AG08396 (cell line): ENCODE results near the gene TTLL9.
A peak's percentile ranks its signal among the peaks of the same experiment; 100 is the strongest.
"Not testable (repeated sequence)": the region's sequence is repeated elsewhere in the genome, so short reads cannot be mapped to it uniquely, and the experiment has no call there.

Source experiments
- DNase-seq: peaks from one replicate; pipeline ENCODE4 v3.0.0; 2012; ENCODE audit warnings: low spot score, mixed read lengths

TTLL9 gene

GRCh38 chr20:31879143-31879987 lies 8.9 kb downstream of the TTLL9 start:
- DNase-seq, result peak; percentile 98

- no peak for DNase-seq
These were observed 11.5 kb downstream of the TTLL9 start for GRCh38 chr20:31881945-31882344.

GRCh38 chr20:31883829-31884228 lies 13.4 kb downstream of the TTLL9 start:
- no peak for DNase-seq

GRCh38 chr20:31890646-31891045 lies 20.2 kb downstream of the TTLL9 start:
- DNase-seq, result no peak

DNA sequence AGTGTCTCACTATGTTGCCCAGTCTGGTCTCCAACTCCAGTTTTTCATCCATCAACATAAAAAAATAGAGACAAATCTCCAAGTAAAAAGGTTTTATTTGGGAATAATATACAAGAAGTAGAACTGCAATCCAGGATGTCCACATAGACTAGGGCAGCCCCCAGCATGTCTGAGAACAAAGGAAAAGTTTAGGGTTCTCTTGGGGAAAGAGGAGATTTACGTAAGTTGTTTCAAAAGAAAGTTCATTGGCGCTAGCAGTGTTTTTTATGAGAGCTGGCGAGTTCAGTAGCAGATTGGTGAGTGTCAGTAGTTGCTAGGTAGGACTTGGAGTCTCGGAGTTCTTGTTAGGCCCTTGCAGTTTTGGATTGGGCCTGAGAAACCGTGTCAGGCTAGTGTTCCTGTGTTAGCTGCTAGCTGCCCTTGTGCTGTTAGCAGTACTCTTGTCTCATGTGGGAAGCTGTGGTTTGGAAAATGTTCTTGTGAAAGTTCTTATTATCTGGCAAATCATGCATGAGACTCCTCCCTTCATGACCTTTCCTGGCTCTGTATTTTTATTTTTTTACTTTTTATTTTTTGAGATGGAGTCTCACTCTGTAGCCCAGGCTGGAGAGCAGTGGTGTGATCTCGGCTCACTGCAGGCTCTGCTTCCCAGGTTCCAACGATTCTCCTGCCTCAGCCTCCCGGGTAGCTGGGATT lies 24.7 kb downstream of the TTLL9 start:
- peak; percentile 71 for DNase-seq

DNA sequence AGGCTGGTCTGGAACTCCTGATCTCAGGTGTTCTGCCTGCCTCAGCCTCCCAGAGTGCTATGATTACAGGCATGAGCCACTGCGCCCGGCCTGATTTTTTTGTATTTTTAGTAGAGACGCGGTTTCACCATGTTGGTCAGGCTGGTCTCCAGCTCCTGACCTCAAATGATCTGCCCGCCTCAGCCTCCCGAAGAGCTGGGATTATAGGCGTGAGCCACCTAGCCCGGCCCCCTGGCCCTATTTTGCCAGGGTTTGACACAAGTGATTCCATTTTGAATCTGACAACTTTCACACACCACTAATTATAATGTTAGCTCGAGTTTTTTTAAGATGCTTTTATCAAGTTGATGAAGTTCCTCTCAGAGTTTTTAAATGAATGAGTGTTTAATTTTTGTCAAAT lies 25.6 kb downstream of the TTLL9 start:
- no peak for DNase-seq

GRCh38 chr20:31897541-31897940 lies 27.1 kb downstream of the TTLL9 start:
- no peak for DNase-seq

DNA sequence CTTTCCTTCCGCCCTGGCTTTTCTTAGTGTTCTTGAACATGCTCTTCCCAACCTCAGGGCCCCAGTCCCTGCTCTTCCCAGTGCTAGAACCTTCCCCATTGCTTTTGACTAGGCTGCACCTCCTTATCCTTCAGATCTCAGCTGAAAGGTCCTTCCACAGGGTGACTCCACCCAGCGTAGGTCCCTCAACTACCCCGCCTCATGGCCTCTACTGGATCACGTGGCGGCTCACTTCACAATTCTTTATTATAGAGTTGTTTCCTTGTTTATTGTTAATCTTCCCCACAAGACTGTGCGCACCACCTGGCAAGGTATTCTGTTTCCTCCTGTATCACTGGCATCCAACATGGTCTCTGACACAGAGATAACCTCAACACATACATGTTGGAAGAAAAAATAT lies 31.2 kb downstream of the TTLL9 start:
- DNase-seq, result no peak

DNA sequence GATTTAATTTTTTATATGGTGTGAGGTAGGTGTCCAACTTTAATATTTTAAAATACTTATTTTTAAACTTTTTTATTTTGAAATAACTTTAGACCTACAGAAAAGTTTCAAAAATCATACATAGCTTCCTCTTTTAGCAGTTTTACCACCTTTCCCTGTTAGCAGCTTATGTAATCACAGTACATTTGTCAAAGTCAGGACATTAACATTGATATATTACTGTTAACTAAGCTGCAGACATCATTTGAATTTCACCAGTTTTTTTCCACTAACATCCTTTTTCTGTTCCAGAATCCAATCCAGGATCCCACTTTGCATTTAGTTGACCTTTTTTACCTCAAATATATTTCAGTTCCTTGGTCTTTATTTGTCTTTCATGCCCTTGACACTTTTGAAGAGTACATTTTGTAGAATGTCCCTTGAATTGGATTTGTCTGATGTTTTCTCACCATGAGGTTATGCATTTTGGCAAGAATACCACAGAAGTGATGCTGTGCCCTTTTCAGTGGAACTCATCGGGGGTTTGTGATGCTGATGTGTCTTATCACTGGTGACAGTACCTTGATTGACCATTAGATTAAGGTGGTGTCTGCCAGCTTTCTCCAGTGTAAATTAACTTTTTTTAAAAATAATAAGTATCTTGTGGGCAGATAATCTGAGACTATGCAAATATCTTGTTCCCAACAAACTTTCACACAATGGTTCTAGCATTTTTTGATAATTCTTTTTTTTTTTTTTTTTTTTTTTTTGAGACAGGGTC lies 33.4 kb downstream of the TTLL9 start:
- DNase-seq, result no peak

DNA sequence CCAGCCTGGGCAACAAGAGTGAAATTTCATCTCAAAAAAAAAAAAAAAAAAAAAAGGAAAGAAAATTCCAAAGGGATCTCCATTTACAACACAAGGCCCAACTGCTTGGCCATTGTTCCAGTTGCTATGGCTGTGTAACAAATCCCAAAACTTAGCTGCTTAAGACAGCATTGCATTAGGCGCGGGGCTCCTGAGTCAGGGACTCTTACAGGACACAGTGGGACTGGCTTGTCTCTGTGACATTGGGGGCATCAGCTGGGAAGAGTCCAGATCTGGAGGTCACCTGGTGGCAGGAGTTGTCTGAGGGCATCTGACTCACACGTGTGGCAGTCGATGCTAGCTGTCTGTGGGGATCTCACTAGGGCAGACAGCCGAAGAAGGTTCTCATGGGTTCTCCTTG lies 35.6 kb downstream of the TTLL9 start:
- DNase-seq, result no peak

DNA sequence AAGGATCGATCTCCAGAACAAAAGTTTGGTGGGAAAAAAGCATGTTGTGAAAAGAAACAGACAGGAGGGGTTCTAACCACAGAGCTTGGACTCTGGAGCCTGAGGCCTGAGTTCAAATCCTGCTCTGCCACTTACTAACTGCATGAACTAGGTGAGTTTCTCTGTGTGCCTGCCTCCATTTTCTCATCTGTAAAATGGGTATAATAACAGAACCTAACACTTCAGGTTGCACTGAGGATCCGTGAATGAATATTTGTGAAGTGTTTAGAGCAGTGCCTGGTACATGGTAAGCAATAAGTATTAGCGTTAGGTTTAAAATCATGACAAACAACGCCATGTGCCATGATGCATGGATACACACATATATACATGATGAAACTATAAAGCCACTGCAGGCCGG lies 36.6 kb downstream of the TTLL9 start:
- DNase-seq, result no peak

DNA sequence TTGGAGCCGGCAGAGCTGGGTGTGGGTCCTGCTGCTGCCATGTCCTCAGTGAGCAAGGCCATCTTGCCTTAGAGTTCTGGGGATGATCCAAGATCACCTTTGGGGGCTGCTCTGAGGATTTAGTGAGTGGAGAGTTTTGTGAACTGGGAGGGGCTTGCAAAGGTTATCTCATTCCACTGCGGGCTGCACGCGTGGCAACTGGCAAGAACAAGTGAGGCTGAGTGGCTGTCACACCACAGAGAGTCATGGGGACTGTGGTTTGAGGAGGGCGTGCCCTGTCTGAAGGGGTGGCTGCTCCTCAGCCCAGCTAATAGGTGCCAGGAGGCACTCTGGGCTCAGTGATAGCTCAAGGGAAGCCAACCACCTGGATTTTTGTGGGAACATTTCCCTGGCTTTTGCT lies 37.6 kb downstream of the TTLL9 start:
- no peak for DNase-seq

DNA sequence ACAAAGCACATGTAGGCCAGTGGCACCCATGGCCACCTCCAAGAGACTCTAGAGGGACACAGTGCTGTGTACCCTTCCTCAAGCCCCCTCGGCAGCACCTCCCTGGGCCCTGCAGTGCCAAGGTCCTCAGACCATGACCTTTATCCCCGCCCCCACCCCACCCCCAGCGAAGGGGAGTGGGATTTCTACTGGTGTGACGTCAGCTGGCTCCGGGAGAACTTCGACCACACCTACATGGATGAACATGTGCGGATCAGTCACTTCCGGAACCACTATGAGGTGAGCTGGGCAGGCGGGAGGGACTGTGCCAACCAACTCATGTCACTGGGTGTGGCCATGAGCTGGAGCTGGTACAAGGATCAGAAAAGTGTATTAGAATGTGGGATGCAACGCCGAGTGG lies 38.0 kb downstream of the TTLL9 start:
- no peak for DNase-seq

GRCh38 chr20:31909253-31910070 lies 39.0 kb downstream of the TTLL9 start:
- no peak for DNase-seq

DNA sequence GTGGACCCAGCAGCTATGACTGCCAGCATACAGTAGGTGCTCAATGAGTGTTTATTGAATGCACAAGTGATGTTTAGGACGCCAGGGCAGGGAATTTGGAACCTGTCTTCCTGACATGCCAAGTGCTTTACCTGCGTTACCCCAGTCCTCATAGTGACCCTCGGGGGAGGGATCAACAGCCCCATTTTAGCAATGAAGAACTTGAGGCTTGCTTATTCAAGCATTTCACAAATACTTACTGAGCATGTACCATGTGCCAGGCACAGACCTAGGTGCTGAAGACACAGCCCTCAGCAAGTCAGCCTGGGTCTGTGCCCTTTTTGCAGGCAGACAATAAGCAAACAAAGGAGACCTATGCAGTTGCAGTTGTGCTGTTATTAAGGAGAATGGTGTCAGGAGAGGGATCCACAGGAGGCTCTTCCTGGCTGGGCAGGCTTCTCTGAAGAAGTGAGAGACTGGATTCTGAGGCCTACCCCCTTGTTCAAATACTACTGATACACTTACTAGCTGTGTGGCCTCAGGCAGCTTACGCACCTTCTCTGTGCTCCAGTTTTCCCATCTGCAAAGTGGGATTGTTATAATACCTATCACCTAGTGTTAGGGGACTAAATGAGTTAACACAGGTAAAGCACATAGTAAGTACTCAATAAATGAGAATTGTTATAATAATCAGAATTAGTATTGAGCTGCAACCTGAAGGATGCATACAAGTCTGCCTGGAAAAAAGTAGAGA lies 39.8 kb downstream of the TTLL9 start:
- no peak for DNase-seq

DNA sequence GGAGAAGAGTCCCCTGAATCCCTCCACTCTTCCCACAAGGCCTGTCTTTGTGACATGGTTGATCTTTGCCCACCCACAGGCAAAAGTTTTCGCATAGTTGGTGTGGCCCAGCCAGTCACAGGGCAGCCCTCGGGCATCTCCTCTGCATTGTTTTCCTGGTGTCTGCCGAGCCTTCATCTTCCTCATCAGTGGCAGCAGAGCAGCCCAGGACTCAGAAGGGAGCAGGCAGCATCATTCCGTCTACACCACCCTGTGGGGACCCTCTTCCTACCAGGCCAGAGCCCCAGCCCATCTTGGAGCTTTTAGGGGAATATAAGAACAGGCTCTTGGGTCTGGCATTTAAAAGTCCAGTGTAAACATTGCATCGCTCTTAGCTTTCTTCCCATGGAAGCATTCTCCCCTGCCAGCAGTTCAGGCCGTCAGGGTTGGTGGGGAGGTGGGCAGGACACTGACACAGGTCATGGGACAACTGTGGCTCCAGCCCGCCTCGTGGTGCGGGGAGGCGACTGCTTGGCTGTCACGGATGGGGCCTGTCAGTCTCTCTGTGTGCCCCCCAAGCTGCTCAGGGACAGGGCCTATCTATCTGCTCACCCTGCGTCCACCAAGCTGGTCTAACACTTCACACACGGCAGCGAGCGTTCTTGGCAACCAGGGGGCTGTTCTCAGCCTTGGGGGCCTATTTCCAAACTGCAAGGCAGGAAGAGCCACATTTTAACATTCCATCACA lies 43.2 kb downstream of the TTLL9 start:
- DNase-seq, result no peak

DNA sequence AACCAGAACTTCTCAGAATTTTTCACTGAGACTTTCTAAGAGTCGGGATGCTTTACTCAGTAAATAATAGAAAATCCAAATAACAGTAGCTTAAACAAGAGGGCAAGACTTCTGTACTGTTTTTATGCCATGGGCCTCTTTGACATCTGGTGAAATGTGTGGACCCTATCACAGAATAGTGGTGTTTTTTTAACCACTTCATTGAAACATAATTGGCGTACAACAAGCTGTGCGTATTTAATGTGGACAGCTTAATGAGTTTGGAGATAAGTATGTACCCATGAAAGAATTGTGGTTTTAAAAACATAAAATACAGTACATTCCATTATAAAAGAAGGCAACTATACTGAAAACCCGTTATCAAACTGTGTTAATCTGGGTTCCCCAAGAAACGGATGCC lies 43.7 kb downstream of the TTLL9 start:
- DNase-seq, result no peak

DNA sequence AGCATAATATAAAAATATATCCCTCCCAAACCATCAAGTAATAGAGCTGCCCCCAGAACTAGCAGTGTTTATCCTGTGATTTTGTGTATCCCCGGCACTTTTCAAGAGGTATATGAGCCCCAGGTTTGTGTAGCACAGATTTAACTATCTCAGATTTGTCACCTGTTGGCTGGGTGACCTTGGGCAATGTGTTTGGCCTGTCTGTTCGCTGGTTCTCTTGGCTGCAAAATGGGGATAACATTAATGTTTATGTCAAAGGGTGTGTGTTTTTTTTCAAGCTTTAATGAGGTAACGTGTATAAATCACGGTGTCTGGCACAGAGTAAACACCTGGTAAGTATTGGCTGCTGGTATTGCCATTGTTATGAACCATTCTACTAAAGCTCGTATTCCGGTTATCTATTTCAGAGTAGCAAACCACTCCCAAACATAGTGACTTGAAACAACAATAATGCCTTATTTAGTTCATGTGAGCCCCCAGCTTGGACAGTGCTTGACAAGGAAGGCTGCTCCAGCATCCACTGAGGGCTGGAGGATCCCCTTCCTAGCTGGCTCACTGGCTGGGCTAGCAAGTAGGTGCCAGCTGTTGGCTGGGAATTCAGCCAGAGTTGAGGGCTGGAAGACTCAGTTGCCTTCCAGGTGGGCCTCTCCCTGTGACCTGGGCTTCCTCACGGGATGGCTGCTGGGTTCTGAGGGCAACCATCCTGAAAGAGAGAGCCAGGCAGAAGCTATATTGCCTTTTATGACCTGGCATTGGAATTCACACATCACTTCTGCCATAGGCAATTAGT lies 45.3 kb downstream of the TTLL9 start:
- DNase-seq, result no peak

DNA sequence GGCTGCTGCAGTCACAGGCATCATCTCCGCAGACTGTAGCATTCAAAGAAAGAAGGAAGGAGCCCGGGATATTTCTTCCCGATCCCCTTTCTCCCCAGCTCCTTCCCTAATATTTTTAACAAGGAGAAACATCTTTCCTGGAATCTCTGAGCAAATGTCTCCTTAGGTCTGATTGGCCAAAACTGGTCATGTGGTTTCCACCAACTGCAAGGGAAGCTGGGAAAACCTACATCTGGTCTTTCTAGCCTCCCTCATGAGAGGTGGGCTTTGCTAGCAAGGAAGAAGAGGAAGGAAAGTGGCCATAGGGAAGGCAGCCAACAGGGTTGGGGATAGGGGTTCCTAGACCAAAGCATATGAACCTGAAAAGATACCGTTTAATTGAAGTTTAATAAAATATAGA lies 46.3 kb downstream of the TTLL9 start:
- DNase-seq, result no peak

GRCh38 chr20:31917962-31918412 lies 47.6 kb downstream of the TTLL9 start:
- DNase-seq, result not testable (repeated sequence)
